BE2C (cell line): ENCODE results near the gene RASGRP4.

Experiments
- DNase-seq: peaks from one replicate; pipeline ENCODE4 v3.0.0-alpha.2; 2020
- H3K27me3 ChIP-seq: fragments of 250-450 bp; sonication (Bioruptor Pico); 2 replicates; pipeline ENCODE4 v1.5.1; 2020; ENCODE audit warnings: mild to moderate bottlenecking
- H3K36me3 ChIP-seq: fragments of 250-450 bp; sonication (Bioruptor Pico); 2 replicates; pipeline ENCODE4 v1.5.1; 2020; ENCODE audit warnings: mild to moderate bottlenecking
- H3K4me1 ChIP-seq: fragments of 250-450 bp; sonication (Bioruptor Pico); 2 replicates; pipeline ENCODE4 v1.5.1; 2020
- H3K4me3 ChIP-seq: 2 replicates; pipeline ENCODE4 v1.5.1; 2011; ENCODE audit warnings: low read depth, low read length
- H3K9me3 ChIP-seq: fragments of 250-450 bp; sonication (Bioruptor Pico); 2 replicates; pipeline ENCODE4 v1.5.1; 2020
- CTCF ChIP-seq: IDR thresholded peaks from 2 replicates; pipeline ENCODE4 v1.5.1; 2012; ENCODE audit warnings: mild to moderate bottlenecking, low read depth, low read length

RASGRP4 gene

GRCh38 chr19:38394488-38394887 lies 31.5 kb downstream of the RASGRP4 start:
- Histone ChIP-seq H3K27me3 (no peaks in the 10 kb centered on the region), H3K9me3 (no peaks in the 10 kb centered on the region), H3K4me3 (no peak overlapping the region), H3K4me1 (no peaks in the 10 kb centered on the region), H3K36me3 (no peaks in the 10 kb centered on the region)
- DNase-seq: no peak
- TF ChIP-seq CTCF: no peak

GRCh38 chr19:38392707-38393308 lies 33.2 kb downstream of the RASGRP4 start:
- Histone ChIP-seq H3K4me1 (no peaks in the 10 kb centered on the region; the same call in 1 of the 2 replicates), H3K36me3 (no peaks in the 10 kb centered on the region), H3K27me3 (no peaks in the 10 kb centered on the region), H3K4me3 (no peak overlapping the region), H3K9me3 (no peaks in the 10 kb centered on the region)
- no peak for DNase-seq
- no peak for TF ChIP-seq CTCF

- no peaks in the 10 kb centered on the region for H3K36me3 ChIP-seq
- no peak for TF ChIP-seq CTCF
- H3K4me1 ChIP-seq: no peaks in the 10 kb centered on the region; the same call in 1 of the 2 replicates
- no peak overlapping the region for H3K4me3 ChIP-seq
- no peaks in the 10 kb centered on the region for H3K9me3 ChIP-seq
- DNase-seq: no peak
- H3K27me3 ChIP-seq: no peaks in the 10 kb centered on the region
These were observed 34.0 kb downstream of the RASGRP4 start for GRCh38 chr19:38391911-38392464.

- no peaks in the 10 kb centered on the region for H3K36me3 ChIP-seq
- no peak for TF ChIP-seq CTCF
- H3K4me3 ChIP-seq: no peak overlapping the region
- no peak for DNase-seq
- no peaks in the 10 kb centered on the region for H3K9me3 ChIP-seq
- no peaks in the 10 kb centered on the region; the same call in 1 of the 2 replicates for H3K4me1 ChIP-seq
- H3K27me3 ChIP-seq: no peaks in the 10 kb centered on the region
These were observed 35.8 kb downstream of the RASGRP4 start for GRCh38 chr19:38389957-38390924.

- no peaks in the 10 kb centered on the region for H3K27me3 ChIP-seq
- H3K4me1 ChIP-seq: no peaks in the 10 kb centered on the region; the same call in 1 of the 2 replicates
- no peaks in the 10 kb centered on the region for H3K9me3 ChIP-seq
- H3K36me3 ChIP-seq: no peaks in the 10 kb centered on the region
- no peak for TF ChIP-seq CTCF
- DNase-seq: peak; percentile 31
- peak overlapping the region; percentile 75 for H3K4me3 ChIP-seq
These were observed 36.7 kb downstream of the RASGRP4 start for GRCh38 chr19:38389101-38389925.
